WTC11 (cell line): ENCODE measurements around the gene ECHS1. TPM values are rescaled to one million over a fixed set of nuclear protein-coding genes. Genes with fewer than 3 reads are reported as not detected.

Experiments used
- ATAC-seq: fragments of 200-7000 bp; cut with Tn5 transposase; 2 replicates; pipeline ENCODE4 v1.10.0; 2021; ENCODE audit warnings: mild to moderate bottlenecking, moderate library complexity
- CTCF ChIA-PET: fragments of 300-600 bp; sonication (Branson Sonifier 250); formaldehyde crosslinking; loops from one replicate; lab custom pipeline; 2021; ENCODE audit warnings: antibody characterized with exemption; lab: Charles Lee
- POLR2A ChIA-PET: fragments of 350-600 bp; sonication (Branson Sonifier 250); formaldehyde crosslinking; loops from one replicate; lab custom pipeline; 2021; ENCODE audit warnings: antibody characterized with exemption; lab: Charles Lee
- DNase-seq: peaks from one replicate; pipeline ENCODE4 v3.0.0; 2021; ENCODE audit warnings: low spot score
- H3K27ac Mint-ChIP-seq: 2 replicates; pipeline ENCODE4 v1.8.0; 2021; ENCODE audit warnings: mixed read lengths
- H3K27me3 Mint-ChIP-seq: 2 replicates; pipeline ENCODE4 v1.8.0; 2021; ENCODE audit warnings: low read depth, mild to moderate bottlenecking, moderate library complexity, mixed read lengths
- H3K36me3 Mint-ChIP-seq: 2 replicates; pipeline ENCODE4 v1.8.0; 2021; ENCODE audit warnings: mixed read lengths
- H3K4me1 Mint-ChIP-seq: 2 replicates; pipeline ENCODE4 v1.8.0; 2022; ENCODE audit warnings: mixed read lengths
- H3K4me3 Mint-ChIP-seq: 2 replicates; pipeline ENCODE4 v1.8.0; 2021; ENCODE audit warnings: mild to moderate bottlenecking, moderate library complexity, mixed read lengths
- H3K9me3 Mint-ChIP-seq: 2 replicates; pipeline ENCODE4 v1.8.0; 2021; ENCODE audit warnings: mixed read lengths
- ARID4B ChIP-seq: sonication (generic); formaldehyde crosslinking; IDR thresholded peaks from 2 replicates; pipeline ENCODE4 v1.8.0; 2023; ENCODE audit warnings: missing genetic modification reagents, mild to moderate bottlenecking, borderline replicate concordance
- FOXP1 ChIP-seq: sonication (generic); formaldehyde crosslinking; IDR thresholded peaks from 2 replicates; pipeline ENCODE4 v1.8.0; 2022; ENCODE audit warnings: missing genetic modification reagents, mild to moderate bottlenecking, moderate library complexity, borderline replicate concordance
- GABPB1 ChIP-seq: sonication (generic); formaldehyde crosslinking; IDR thresholded peaks from 2 replicates; pipeline ENCODE4 v1.8.1; 2023; ENCODE audit warnings: mild to moderate bottlenecking, missing genetic modification reagents
- GTF2I ChIP-seq: fragments of 250-450 bp; sonication (Bioruptor Pico); conservative IDR thresholded peaks from 2 replicates; pipeline ENCODE4 v1.4.0; 2021; ENCODE audit warnings: mild to moderate bottlenecking
- HMGA2 ChIP-seq: fragments of 250-450 bp; sonication (Bioruptor Pico); IDR thresholded peaks from 2 replicates; pipeline ENCODE4 v1.4.0; 2021; ENCODE audit warnings: mild to moderate bottlenecking, moderate library complexity
- NR1H2 ChIP-seq: sonication (generic); formaldehyde crosslinking; IDR thresholded peaks from 2 replicates; pipeline ENCODE4 v1.9.0; 2021; ENCODE audit warnings: mild to moderate bottlenecking, moderate library complexity, missing genetic modification reagents
- SMAD3 ChIP-seq: sonication (generic); formaldehyde crosslinking; IDR thresholded peaks from 2 replicates; pipeline ENCODE4 v1.8.0; 2022; ENCODE audit warnings: missing genetic modification reagents, mild to moderate bottlenecking, borderline replicate concordance
- TEAD4 ChIP-seq: sonication (generic); formaldehyde crosslinking; IDR thresholded peaks from 2 replicates; pipeline ENCODE4 v1.8.0; 2022; ENCODE audit warnings: mild to moderate bottlenecking, missing genetic modification reagents
- ZBTB21 ChIP-seq: sonication (generic); formaldehyde crosslinking; IDR thresholded peaks from 2 replicates; pipeline ENCODE4 v1.8.1; 2023; ENCODE audit warnings: mild to moderate bottlenecking, missing genetic modification reagents, borderline replicate concordance
- ZNF121 ChIP-seq: sonication (generic); formaldehyde crosslinking; IDR thresholded peaks from 2 replicates; pipeline ENCODE4 v1.8.0; 2023; ENCODE audit warnings: missing genetic modification reagents
- ZNF138 ChIP-seq: sonication (generic); formaldehyde crosslinking; conservative IDR thresholded peaks from 2 replicates; pipeline ENCODE4 v1.8.1; 2022; ENCODE audit warnings: mild to moderate bottlenecking, moderate library complexity, missing genetic modification reagents
- ZNF425 ChIP-seq: fragments of 250-450 bp; sonication (Bioruptor Pico); conservative IDR thresholded peaks from 2 replicates; pipeline ENCODE4 v1.9.0; 2021; ENCODE audit warnings: mild to moderate bottlenecking
- total RNA-seq: library from RNA; stranded (reverse); gene quantifications from 3 replicates; pipeline ENCODE4 v1.2.3, GENCODE V29; 2021
- TF ChIP-seq, protein P1 (sequence below): fragments of 250-450 bp; sonication (Bioruptor Pico); IDR thresholded peaks from 2 replicates; pipeline ENCODE4 v2.1.2; 2022; ENCODE audit warnings: mild to moderate bottlenecking, moderate library complexity
- TF ChIP-seq, protein P2 (sequence below): sonication (generic); formaldehyde crosslinking; IDR thresholded peaks from 2 replicates; pipeline ENCODE4 v1.8.1; 2023; ENCODE audit warnings: mild to moderate bottlenecking, moderate library complexity, missing genetic modification reagents
- TF ChIP-seq, protein P3 (sequence below): sonication (generic); formaldehyde crosslinking; IDR thresholded peaks from 2 replicates; pipeline ENCODE4 v1.8.1; 2022; ENCODE audit warnings: mild to moderate bottlenecking, missing genetic modification reagents, moderate library complexity, borderline replicate concordance
- TF ChIP-seq, protein P4 (sequence below): fragments of 250-450 bp; sonication (Bioruptor Pico); IDR thresholded peaks from 2 replicates; pipeline ENCODE4 v1.8.0; 2021; ENCODE audit warnings: mild to moderate bottlenecking
- TF ChIP-seq, protein P5 (sequence below): sonication (generic); formaldehyde crosslinking; IDR thresholded peaks from 2 replicates; pipeline ENCODE4 v1.8.1; 2023; ENCODE audit warnings: mild to moderate bottlenecking, missing genetic modification reagents, borderline replicate concordance

ECHS1 gene
- total RNA-seq, 1 experiment from 2014 or later, result 84.1 TPM

DNA sequence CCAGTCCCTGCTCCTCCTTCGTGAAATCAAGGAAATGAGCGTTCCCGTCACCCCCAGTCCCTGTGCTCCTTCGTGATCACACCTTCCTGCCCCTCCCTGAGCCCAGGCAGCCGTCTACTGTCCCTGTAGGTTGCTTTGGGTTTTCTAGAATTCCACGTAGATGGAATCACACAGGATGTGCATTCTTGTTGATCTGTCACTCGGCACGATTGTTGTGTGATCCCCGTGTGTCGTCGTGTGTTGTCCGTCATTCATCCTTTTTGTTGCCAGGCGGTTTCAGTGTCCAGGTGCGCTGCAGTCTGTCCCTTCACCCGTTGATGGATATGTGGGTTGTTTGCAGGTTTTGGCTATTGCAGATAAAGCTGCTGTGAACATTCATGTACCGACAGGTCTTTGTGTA is 30.2 kb upstream of the ECHS1 start:
- POLR2A ChIA-PET, result no interaction called here
- CTCF ChIA-PET, result no interaction called here
- ATAC-seq, result no peak
- no peaks in the 10 kb centered on the region for H3K27me3 Mint-ChIP-seq
- no peaks in the 10 kb centered on the region for H3K4me1 Mint-ChIP-seq
- H3K4me3 Mint-ChIP-seq, result no peak overlapping the region
- TF ChIP-seq NR1H2 (CRISPR knock-in tag), result no peak
- TF ChIP-seq ZNF121, result no peak
- TF ChIP-seq TEAD4 (CRISPR knock-in tag), result no peak
- no peak for TF ChIP-seq ZNF138 (CRISPR knock-in tag)
- TF ChIP-seq, protein P1, sequence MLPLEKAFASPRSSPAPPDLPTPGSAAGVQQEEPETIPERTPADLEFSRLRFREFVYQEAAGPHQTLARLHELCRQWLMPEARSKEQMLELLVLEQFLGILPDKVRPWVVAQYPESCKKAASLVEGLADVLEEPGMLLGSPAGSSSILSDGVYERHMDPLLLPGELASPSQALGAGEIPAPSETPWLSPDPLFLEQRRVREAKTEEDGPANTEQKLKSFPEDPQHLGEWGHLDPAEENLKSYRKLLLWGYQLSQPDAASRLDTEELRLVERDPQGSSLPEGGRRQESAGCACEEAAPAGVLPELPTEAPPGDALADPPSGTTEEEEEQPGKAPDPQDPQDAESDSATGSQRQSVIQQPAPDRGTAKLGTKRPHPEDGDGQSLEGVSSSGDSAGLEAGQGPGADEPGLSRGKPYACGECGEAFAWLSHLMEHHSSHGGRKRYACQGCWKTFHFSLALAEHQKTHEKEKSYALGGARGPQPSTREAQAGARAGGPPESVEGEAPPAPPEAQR, result no peak
- TF ChIP-seq, protein P2, sequence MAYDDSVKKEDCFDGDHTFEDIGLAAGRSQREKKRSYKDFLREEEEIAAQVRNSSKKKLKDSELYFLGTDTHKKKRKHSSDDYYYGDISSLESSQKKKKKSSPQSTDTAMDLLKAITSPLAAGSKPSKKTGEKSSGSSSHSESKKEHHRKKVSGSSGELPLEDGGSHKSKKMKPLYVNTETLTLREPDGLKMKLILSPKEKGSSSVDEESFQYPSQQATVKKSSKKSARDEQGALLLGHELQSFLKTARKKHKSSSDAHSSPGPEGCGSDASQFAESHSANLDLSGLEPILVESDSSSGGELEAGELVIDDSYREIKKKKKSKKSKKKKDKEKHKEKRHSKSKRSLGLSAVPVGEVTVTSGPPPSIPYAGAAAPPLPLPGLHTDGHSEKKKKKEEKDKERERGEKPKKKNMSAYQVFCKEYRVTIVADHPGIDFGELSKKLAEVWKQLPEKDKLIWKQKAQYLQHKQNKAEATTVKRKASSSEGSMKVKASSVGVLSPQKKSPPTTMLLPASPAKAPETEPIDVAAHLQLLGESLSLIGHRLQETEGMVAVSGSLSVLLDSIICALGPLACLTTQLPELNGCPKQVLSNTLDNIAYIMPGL (CRISPR knock-in tag), result no peak
- TF ChIP-seq ZNF425 (CRISPR knock-in tag), result no peak
- TF ChIP-seq SMAD3 (CRISPR knock-in tag), result no peak
- no peak for TF ChIP-seq HMGA2 (CRISPR knock-in tag)
- TF ChIP-seq, protein P3, sequence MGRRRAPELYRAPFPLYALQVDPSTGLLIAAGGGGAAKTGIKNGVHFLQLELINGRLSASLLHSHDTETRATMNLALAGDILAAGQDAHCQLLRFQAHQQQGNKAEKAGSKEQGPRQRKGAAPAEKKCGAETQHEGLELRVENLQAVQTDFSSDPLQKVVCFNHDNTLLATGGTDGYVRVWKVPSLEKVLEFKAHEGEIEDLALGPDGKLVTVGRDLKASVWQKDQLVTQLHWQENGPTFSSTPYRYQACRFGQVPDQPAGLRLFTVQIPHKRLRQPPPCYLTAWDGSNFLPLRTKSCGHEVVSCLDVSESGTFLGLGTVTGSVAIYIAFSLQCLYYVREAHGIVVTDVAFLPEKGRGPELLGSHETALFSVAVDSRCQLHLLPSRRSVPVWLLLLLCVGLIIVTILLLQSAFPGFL, result no peak
- TF ChIP-seq ZBTB21, result no peak
- TF ChIP-seq ARID4B (CRISPR knock-in tag), result no peak
- TF ChIP-seq, protein P4, sequence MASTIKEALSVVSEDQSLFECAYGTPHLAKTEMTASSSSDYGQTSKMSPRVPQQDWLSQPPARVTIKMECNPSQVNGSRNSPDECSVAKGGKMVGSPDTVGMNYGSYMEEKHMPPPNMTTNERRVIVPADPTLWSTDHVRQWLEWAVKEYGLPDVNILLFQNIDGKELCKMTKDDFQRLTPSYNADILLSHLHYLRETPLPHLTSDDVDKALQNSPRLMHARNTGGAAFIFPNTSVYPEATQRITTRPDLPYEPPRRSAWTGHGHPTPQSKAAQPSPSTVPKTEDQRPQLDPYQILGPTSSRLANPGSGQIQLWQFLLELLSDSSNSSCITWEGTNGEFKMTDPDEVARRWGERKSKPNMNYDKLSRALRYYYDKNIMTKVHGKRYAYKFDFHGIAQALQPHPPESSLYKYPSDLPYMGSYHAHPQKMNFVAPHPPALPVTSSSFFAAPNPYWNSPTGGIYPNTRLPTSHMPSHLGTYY (CRISPR knock-in tag), result no peak
- TF ChIP-seq FOXP1, result no peak
- no peak for TF ChIP-seq GABPB1 (CRISPR knock-in tag)
- TF ChIP-seq GTF2I (CRISPR knock-in tag), result no peak
- TF ChIP-seq, protein P5, sequence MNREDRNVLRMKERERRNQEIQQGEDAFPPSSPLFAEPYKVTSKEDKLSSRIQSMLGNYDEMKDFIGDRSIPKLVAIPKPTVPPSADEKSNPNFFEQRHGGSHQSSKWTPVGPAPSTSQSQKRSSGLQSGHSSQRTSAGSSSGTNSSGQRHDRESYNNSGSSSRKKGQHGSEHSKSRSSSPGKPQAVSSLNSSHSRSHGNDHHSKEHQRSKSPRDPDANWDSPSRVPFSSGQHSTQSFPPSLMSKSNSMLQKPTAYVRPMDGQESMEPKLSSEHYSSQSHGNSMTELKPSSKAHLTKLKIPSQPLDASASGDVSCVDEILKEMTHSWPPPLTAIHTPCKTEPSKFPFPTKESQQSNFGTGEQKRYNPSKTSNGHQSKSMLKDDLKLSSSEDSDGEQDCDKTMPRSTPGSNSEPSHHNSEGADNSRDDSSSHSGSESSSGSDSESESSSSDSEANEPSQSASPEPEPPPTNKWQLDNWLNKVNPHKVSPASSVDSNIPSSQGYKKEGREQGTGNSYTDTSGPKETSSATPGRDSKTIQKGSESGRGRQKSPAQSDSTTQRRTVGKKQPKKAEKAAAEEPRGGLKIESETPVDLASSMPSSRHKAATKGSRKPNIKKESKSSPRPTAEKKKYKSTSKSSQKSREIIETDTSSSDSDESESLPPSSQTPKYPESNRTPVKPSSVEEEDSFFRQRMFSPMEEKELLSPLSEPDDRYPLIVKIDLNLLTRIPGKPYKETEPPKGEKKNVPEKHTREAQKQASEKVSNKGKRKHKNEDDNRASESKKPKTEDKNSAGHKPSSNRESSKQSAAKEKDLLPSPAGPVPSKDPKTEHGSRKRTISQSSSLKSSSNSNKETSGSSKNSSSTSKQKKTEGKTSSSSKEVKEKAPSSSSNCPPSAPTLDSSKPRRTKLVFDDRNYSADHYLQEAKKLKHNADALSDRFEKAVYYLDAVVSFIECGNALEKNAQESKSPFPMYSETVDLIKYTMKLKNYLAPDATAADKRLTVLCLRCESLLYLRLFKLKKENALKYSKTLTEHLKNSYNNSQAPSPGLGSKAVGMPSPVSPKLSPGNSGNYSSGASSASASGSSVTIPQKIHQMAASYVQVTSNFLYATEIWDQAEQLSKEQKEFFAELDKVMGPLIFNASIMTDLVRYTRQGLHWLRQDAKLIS (CRISPR knock-in tag), result no peak
- H3K9me3 Mint-ChIP-seq, result no peaks in the 10 kb centered on the region
- peak overlapping the region; percentile 82 for H3K27ac Mint-ChIP-seq
- no peak for DNase-seq
- H3K36me3 Mint-ChIP-seq, result peaks cover 74% of the 10 kb centered on the region
